ENCODE measurements around the gene EFS. TPM values are rescaled to one million over a fixed set of nuclear protein-coding genes. Genes with fewer than 3 reads are reported as not detected.
"Not testable (repeated sequence)": the region's sequence is repeated elsewhere in the genome, so short reads cannot be mapped to it uniquely, and the experiment has no call there.

The EFS gene
- total RNA-seq, 1 donor: 10.8 TPM

DNA sequence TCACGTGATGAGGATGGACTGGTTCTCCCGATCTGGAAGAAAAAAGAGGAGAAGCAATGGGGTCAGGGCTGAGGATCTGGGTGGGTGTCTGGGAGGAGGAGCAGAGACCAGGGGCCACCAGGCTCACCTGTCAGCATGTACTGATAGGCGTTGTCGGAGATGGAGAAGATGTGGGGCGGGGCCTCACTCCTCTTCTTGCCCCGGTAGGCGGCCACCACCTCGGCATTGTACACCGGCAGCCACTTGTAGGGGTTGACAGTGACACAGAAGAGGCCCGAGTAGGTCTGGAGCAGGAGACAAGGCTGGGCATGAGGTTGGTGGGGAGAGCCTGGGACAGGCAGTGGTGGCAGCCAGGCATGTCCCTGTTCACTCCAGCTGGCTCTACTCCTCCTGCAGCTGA, 40.1 kb upstream of the EFS start:
- TF ChIP-seq, protein P1, sequence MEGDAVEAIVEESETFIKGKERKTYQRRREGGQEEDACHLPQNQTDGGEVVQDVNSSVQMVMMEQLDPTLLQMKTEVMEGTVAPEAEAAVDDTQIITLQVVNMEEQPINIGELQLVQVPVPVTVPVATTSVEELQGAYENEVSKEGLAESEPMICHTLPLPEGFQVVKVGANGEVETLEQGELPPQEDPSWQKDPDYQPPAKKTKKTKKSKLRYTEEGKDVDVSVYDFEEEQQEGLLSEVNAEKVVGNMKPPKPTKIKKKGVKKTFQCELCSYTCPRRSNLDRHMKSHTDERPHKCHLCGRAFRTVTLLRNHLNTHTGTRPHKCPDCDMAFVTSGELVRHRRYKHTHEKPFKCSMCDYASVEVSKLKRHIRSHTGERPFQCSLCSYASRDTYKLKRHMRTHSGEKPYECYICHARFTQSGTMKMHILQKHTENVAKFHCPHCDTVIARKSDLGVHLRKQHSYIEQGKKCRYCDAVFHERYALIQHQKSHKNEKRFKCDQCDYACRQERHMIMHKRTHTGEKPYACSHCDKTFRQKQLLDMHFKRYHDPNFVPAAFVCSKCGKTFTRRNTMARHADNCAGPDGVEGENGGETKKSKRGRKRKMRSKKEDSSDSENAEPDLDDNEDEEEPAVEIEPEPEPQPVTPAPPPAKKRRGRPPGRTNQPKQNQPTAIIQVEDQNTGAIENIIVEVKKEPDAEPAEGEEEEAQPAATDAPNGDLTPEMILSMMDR (IDR thresholded peaks at IDR 0.05; ENCODE audit: insufficient read depth, low read length): no peak
- no peak overlapping the region for H3K4me3 ChIP-seq (ENCODE audit: low read depth, low read length)
- no peak for DNase-seq (ENCODE audit: low read depth)

DNA sequence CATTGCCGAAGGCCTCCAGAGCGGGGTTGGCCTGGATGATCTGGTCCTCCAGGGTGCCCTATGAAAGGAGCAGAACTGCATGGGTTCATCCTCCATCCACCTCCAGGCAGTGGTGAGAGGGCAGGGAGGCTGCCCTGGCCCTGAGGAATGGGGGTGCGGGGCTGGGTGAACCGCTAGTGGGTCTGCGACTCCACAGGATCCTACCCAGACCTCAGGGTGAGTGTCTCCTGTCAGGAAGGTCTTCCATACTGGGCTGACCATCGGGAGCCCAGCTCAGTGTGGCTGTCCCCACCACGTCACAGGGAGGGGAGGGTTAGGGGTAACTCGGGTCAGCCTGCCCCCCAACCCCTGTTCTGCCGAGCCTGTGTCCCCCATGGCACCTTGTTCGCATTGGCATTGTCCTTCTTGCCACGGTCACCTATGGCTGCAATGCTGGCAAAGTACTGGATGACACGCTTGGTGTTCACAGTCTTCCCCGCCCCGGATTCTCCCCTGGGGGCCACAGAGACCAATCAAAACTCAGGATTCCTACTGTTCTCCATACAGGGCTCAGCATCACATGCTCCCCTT, 39.4 kb upstream of the EFS start:
- TF ChIP-seq, protein P1 (IDR thresholded peaks at IDR 0.05; ENCODE audit: insufficient read depth, low read length): no peak
- no peak overlapping the region for H3K4me3 ChIP-seq (ENCODE audit: low read depth, low read length)
- no peak for DNase-seq (ENCODE audit: low read depth)

- TF ChIP-seq, protein P1 (IDR thresholded peaks at IDR 0.05; ENCODE audit: insufficient read depth, low read length): no peak
- no peak overlapping the region for H3K4me3 ChIP-seq (ENCODE audit: low read depth, low read length)
Measured at GRCh38 chr14:23403908-23404307, 38.9 kb upstream of the EFS start.

GRCh38 chr14:23403139-23403438, 38.1 kb upstream of the EFS start:
- no peak for DNase-seq (ENCODE audit: low read depth)
- TF ChIP-seq, protein P1 (IDR thresholded peaks at IDR 0.05; ENCODE audit: insufficient read depth, low read length): no peak
- no peak overlapping the region for H3K4me3 ChIP-seq (ENCODE audit: low read depth, low read length)

More at GRCh38 chr14:23403908-23404307, 38.9 kb upstream of the EFS start:
- no peak for DNase-seq (ENCODE audit: low read depth)

- DNase-seq (ENCODE audit: low read depth): no peak
- no peak overlapping the region for H3K4me3 ChIP-seq (ENCODE audit: low read depth, low read length)
- TF ChIP-seq, protein P1 (IDR thresholded peaks at IDR 0.05; ENCODE audit: insufficient read depth, low read length): no peak
Measured at GRCh38 chr14:23402296-23403138, 37.5 kb upstream of the EFS start.

DNA sequence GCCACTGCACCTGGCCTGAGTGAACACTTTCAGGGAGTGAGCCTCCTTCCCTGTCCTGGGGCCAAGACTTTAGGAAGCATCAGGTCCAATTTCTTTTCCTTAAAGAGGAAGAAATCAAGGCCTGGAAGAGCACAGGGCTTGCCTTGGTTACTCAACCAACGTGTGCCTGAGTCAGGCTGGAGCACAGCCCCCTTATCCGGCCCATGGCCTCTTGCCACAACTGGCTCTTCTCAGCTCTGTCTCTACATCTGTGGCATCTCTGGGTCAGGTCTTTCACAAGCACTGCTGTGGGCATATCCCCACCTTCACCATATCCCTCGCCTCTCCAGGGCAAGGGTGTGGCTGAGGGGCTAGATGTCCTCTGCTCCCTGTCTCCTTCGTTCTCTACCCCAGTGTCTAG, 36.3 kb upstream of the EFS start:
- TF ChIP-seq, protein P1 (IDR thresholded peaks at IDR 0.05; ENCODE audit: insufficient read depth, low read length): no peak
- DNase-seq (ENCODE audit: low read depth): no peak
- H3K4me3 ChIP-seq (ENCODE audit: low read depth, low read length): no peak overlapping the region

- DNase-seq (ENCODE audit: low read depth); H3K4me3 ChIP-seq (ENCODE audit: low read depth, low read length): not testable (repeated sequence)
Measured at GRCh38 chr14:23400496-23401149, 35.7 kb upstream of the EFS start.

Data from fibroblast of the aortic adventitia (primary cell).